K562 (cell line): ENCODE data around the gene UBR3. TPM values are rescaled to one million over a fixed set of nuclear protein-coding genes. Genes with fewer than 3 reads are reported as not detected.

Source experiments
- BCOR ChIP-seq: fragments of 450-650 bp; IDR thresholded peaks from 2 replicates; pipeline ENCODE4 v1.6.1; 2016
- CC2D1A ChIP-seq: fragments of 450-650 bp; IDR thresholded peaks from 2 replicates; pipeline ENCODE4 v1.6.1; 2017; ENCODE audit warnings: mild to moderate bottlenecking
- ESRRA ChIP-seq: fragments of 450-650 bp; IDR thresholded peaks from 2 replicates; pipeline ENCODE4 v1.6.1; 2014; ENCODE audit warnings: low read depth, mild to moderate bottlenecking, moderate library complexity, borderline replicate concordance
- FIP1L1 ChIP-seq: fragments of 200-400 bp; formaldehyde crosslinking; IDR thresholded peaks from 2 replicates; pipeline ENCODE4 v1.6.1; 2018; ENCODE audit warnings: mild to moderate bottlenecking, low read depth, low read length; ENCODE audit not compliant: poor library complexity, severe bottlenecking
- HNRNPL ChIP-seq: fragments of 200-400 bp; formaldehyde crosslinking; IDR thresholded peaks from 2 replicates; pipeline ENCODE4 v1.6.1; 2017; ENCODE audit warnings: low read depth, mild to moderate bottlenecking, low read length
- HNRNPLL ChIP-seq: fragments of 200-400 bp; formaldehyde crosslinking; IDR thresholded peaks from 2 replicates; pipeline ENCODE4 v1.6.1; 2017; ENCODE audit warnings: low read length, low read depth, mild to moderate bottlenecking; ENCODE audit not compliant: poor library complexity, severe bottlenecking
- KLF16 ChIP-seq: IDR thresholded peaks from 2 replicates; pipeline ENCODE4 v1.6.1; 2016; ENCODE audit warnings: antibody characterized with exemption
- MCM5 ChIP-seq: fragments of 450-650 bp; IDR thresholded peaks from 2 replicates; pipeline ENCODE4 v1.6.1; 2016; ENCODE audit warnings: low read depth
- MTF1 ChIP-seq: fragments of 250-450 bp; sonication (Bioruptor Pico); IDR thresholded peaks from 2 replicates; pipeline ENCODE4 v1.9.0; 2021; ENCODE audit warnings: moderate library complexity, mild to moderate bottlenecking, inconsistent platforms, borderline replicate concordance
- MYC ChIP-seq, 2 experiments: fragments of 250-450 bp in 1 of 2; sonication (Bioruptor Pico) in 1 of 2; IDR thresholded peaks; 2 replicates each; pipeline versions ENCODE4 v1.5.1 to v1.6.1; 2012 to 2021; ENCODE audit warnings: low read depth in 2 of 2, borderline replicate concordance in 1 of 2, improper control_type of control experiment in 1 of 2, low read length in 1 of 2, mild to moderate bottlenecking in 1 of 2, moderate library complexity in 1 of 2
- PHB ChIP-seq: fragments of 250-450 bp; sonication (Bioruptor Pico); IDR thresholded peaks from 2 replicates; pipeline ENCODE4 v1.5.0; 2021
- PML ChIP-seq: IDR thresholded peaks from 2 replicates; pipeline ENCODE4 v1.6.1; 2012; ENCODE audit warnings: low read length, inconsistent platforms
- POLR3G ChIP-seq: IDR thresholded peaks from 2 replicates; pipeline ENCODE4 v1.6.1; 2011; ENCODE audit not compliant: insufficient read length, insufficient replicate concordance; ENCODE audit errors: extremely low read depth
- RAD21 ChIP-seq, 2 experiments: fragments of 250-450 bp in 1 of 2; fragments of 450-650 bp in 1 of 2; sonication (Bioruptor Pico) in 1 of 2; formaldehyde crosslinking in 1 of 2; IDR thresholded peaks in 1 of 2; conservative IDR thresholded peaks in 1 of 2; 2 replicates each; pipeline versions ENCODE4 v1.4.0 to v1.8.0; 2020 to 2022; ENCODE audit warnings: mild to moderate bottlenecking in 2 of 2, moderate library complexity in 1 of 2
- TGIF2 ChIP-seq: sonication (generic); formaldehyde crosslinking; IDR thresholded peaks from 2 replicates; pipeline ENCODE4 v1.8.1; 2022; ENCODE audit warnings: mild to moderate bottlenecking, missing genetic modification reagents, moderate library complexity
- USF1 ChIP-seq: sonication (generic); formaldehyde crosslinking; IDR thresholded peaks from 2 replicates; pipeline ENCODE4 v1.9.0; 2022; ENCODE audit warnings: mild to moderate bottlenecking, missing genetic modification reagents
- ZNF143 ChIP-seq: sonication (generic); formaldehyde crosslinking; IDR thresholded peaks from 2 replicates; pipeline ENCODE4 v1.9.0; 2022; ENCODE audit warnings: mild to moderate bottlenecking, missing genetic modification reagents
- ZNF384 ChIP-seq: IDR thresholded peaks from 2 replicates; pipeline ENCODE4 v1.6.1; 2012; ENCODE audit warnings: low read depth, low read length, improper control_type of control experiment
- polyA plus RNA-seq, 8 experiments: library from polyadenylated mRNA; depleted of rRNA in 4 of 8; stranded (reverse) in 5 of 8; unstranded in 3 of 8; fragments of >200 nt; fragmentation: Nextera tagmentation in 2 of 8; fragmentation: Illumina TruSeq in 1 of 8; extraction: Ambion mirVana in 2 of 8; extraction: Trizol in 1 of 8; gene quantifications; 2 replicates each; pipeline versions ENCODE4 v1.2.1 to v1.2.3, GENCODE V29; 2011 to 2014; ENCODE audit warnings: inconsistent platforms in 1 of 8, missing spikeins in 1 of 8
- total RNA-seq, 7 experiments: library from RNA; depleted of rRNA in 6 of 7; stranded (reverse); fragments of >200 nt in 6 of 7; fragmentation: Illumina TruSeq in 2 of 7; extraction: Trizol in 2 of 7; gene quantifications; 2 replicates each; pipeline versions ENCODE4 v1.2.1 to v1.2.3, GENCODE V29; 2011 to 2021; ENCODE audit warnings: low replicate concordance in 1 of 7
- TF ChIP-seq, protein P1 (sequence below): sonication (generic); formaldehyde crosslinking; IDR thresholded peaks from 2 replicates; pipeline ENCODE4 v1.9.0; 2022; ENCODE audit warnings: mild to moderate bottlenecking, missing genetic modification reagents
- TF ChIP-seq, protein P2 (sequence below), 3 experiments: fragments of 200-800 bp in 1 of 3; fragments of 250-450 bp in 1 of 3; fragments of 450-650 bp in 1 of 3; sonication (Bioruptor Pico) in 1 of 3; sonication (Bioruptor generic) in 1 of 3; formaldehyde crosslinking in 1 of 3; IDR thresholded peaks; 2 replicates each; pipeline versions ENCODE4 v1.6.1 to v1.8.0; 2016 to 2022; ENCODE audit warnings: mild to moderate bottlenecking in 2 of 3, missing genetic modification characterization in 2 of 3, missing compliant biosample characterization in 1 of 3, moderate library complexity in 1 of 3

The UBR3 gene
- total and polyA plus RNA-seq, 9 of the 15 experiments (the other 6 are each of a cell fraction or from before 2014, with no cell fraction given): 14.4 to 63.5 (median 40.4) TPM

DNA sequence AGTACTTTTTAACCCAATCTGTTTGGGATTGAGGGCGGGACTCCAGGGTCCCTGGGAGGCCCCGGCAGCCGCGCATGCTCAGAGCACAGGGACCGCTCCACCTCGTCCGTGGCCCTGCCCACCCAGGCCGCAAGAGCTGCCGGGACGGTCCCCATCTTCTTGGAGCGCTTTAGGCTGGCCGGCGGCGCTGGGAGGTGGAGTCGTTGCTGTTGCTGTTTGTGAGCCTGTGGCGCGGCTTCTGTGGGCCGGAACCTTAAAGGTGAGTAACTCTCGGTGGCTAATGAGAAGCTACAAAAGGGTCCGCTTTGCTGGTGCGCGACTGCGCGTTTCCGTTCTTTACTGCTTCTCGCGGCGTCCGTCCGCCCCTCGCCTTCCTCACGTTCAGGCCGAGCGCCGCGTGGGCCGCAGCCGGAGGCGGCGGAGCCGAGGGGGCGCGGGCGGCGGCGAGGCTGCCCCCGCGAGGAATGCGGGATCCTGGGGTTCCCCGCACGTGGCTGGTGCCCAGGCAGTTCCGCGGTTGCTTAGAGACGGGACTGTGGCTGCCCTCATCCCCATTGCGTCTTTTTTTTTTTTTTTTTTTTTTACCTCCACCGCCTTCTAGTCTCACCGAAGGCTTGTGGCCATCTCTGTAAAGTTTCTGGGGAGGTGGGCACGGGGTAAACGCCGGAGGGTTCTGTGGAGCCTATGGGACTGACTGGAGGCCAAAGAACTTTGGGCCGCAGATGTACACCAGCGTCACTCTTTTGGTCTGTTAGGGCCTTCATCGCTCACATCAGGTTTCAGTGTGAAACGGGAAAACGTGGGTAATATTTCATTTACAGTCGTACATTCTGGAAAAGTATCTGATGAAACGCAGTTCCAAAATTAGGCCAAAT, 28.3 kb upstream of the UBR3 start, which contains the start of gene SSB (continued):
- TF ChIP-seq TGIF2 (CRISPR knock-in tag) (0 out of 2 replicates have a peak, but pooled peaks have one; percentile 62), MYC (IDR thresholded peaks at IDR 0.05; ENCODE audit: low read depth, low read length) (peak; percentile 84), MYC (CRISPR knock-in tag; IDR thresholded peaks at IDR 0.05; ENCODE audit: borderline replicate concordance, low read depth) (no peak), HNRNPL (no peak), HNRNPLL (peak; percentile 53), BCOR (no peak), FIP1L1 (peak; percentile 51), CC2D1A (no peak), MTF1 (CRISPR knock-in tag) (no peak), MCM5 (no peak), USF1 (CRISPR knock-in tag) (0 out of 2 replicates have a peak, but pooled peaks have one; percentile 20), ZNF384 (peak; percentile 74), RAD21 (CRISPR knock-in tag; conservative IDR thresholded peaks at IDR 0.05 in 1 of 2, IDR thresholded peaks at IDR 0.05 in 1 of 2) (no peak), KLF16 (no peak), ESRRA (peak; percentile 53; the same call in 1 of the 2 replicates), POLR3G (no peak), PHB (CRISPR knock-in tag) (no peak), ZNF143 (CRISPR knock-in tag) (peak; percentile 65; the same call in 1 of the 2 replicates), PML (peak; percentile 81)
- TF ChIP-seq, protein P1, sequence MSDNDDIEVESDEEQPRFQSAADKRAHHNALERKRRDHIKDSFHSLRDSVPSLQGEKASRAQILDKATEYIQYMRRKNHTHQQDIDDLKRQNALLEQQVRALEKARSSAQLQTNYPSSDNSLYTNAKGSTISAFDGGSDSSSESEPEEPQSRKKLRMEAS (CRISPR knock-in tag): peak; percentile 59
- TF ChIP-seq, protein P2, sequence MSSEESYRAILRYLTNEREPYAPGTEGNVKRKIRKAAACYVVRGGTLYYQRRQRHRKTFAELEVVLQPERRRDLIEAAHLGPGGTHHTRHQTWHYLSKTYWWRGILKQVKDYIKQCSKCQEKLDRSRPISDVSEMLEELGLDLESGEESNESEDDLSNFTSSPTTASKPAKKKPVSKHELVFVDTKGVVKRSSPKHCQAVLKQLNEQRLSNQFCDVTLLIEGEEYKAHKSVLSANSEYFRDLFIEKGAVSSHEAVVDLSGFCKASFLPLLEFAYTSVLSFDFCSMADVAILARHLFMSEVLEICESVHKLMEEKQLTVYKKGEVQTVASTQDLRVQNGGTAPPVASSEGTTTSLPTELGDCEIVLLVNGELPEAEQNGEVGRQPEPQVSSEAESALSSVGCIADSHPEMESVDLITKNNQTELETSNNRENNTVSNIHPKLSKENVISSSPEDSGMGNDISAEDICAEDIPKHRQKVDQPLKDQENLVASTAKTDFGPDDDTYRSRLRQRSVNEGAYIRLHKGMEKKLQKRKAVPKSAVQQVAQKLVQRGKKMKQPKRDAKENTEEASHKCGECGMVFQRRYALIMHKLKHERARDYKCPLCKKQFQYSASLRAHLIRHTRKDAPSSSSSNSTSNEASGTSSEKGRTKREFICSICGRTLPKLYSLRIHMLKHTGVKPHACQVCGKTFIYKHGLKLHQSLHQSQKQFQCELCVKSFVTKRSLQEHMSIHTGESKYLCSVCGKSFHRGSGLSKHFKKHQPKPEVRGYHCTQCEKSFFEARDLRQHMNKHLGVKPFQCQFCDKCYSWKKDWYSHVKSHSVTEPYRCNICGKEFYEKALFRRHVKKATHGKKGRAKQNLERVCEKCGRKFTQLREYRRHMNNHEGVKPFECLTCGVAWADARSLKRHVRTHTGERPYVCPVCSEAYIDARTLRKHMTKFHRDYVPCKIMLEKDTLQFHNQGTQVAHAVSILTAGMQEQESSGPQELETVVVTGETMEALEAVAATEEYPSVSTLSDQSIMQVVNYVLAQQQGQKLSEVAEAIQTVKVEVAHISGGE (CRISPR knock-in tag; IDR thresholded peaks at IDR 0.05): peak in 1 of 3 experiments; percentile 85; a peak in 2 of 6 replicates
